Measurements from ENCODE around the gene LHB.

The LHB gene

GRCh38 chr19:49006905-49007304, 10.0 kb downstream of the LHB start:
- DNase-seq, result no peak

GRCh38 chr19:49004964-49005614, 11.8 kb downstream of the LHB start:
- no peak for DNase-seq

GRCh38 chr19:49004133-49004532, 12.8 kb downstream of the LHB start:
- DNase-seq, result no peak

- no peak for DNase-seq
Observed at GRCh38 chr19:48999481-49000325, 17.2 kb downstream of the LHB start.

GRCh38 chr19:48997972-48998371, 18.9 kb downstream of the LHB start:
- peak; percentile 27 for DNase-seq

- no peak for DNase-seq
Observed at GRCh38 chr19:48994035-48994386, 22.9 kb downstream of the LHB start.

GRCh38 chr19:48993175-48994034, 23.5 kb downstream of the LHB start, which contains the start of the genes GYS1 and RUVBL2:
Gene GYS1 (minus strand): TSS chr19:48993309. CDS start chr19:48993112, 197 bp downstream.
Gene RUVBL2 (plus strand): TSS chr19:48993887. CDS start chr19:48993912, 25 bp downstream.
- DNase-seq, result peak; percentile 98

- DNase-seq, result no peak
Observed at GRCh38 chr19:48992581-48993174, 24.2 kb downstream of the LHB start.

GRCh38 chr19:48991873-48992580, 24.9 kb downstream of the LHB start:
- DNase-seq, result no peak

GRCh38 chr19:48991011-48991609, 25.8 kb downstream of the LHB start:
- DNase-seq, result no peak

GRCh38 chr19:48990400-48990799, 26.5 kb downstream of the LHB start:
- DNase-seq, result no peak

- no peak for DNase-seq
Observed at GRCh38 chr19:48989701-48990291, 27.1 kb downstream of the LHB start.

- DNase-seq, result no peak
Observed at GRCh38 chr19:48988860-48989259, 28.0 kb downstream of the LHB start.

GRCh38 chr19:48988286-48988685, 28.6 kb downstream of the LHB start:
- no peak for DNase-seq

- DNase-seq, result no peak
Observed at GRCh38 chr19:48987323-48987722, 29.6 kb downstream of the LHB start.

- DNase-seq, result no peak
Observed at GRCh38 chr19:48986211-48986610, 30.7 kb downstream of the LHB start.

GRCh38 chr19:48985711-48986110, 31.2 kb downstream of the LHB start:
- DNase-seq, result no peak

- DNase-seq, result no peak
Observed at GRCh38 chr19:48982280-48982679, 34.6 kb downstream of the LHB start.

GRCh38 chr19:48977061-48977460, 39.8 kb downstream of the LHB start:
- DNase-seq, result no peak

- no peak for DNase-seq
Observed at GRCh38 chr19:48975947-48976847, 40.7 kb downstream of the LHB start.
